PC-9 (cell line): Measurements from ENCODE around the gene PCGF2.

Experiments
- EZH2 ChIP-seq: fragments of 200-600 bp; sonication (generic); IDR thresholded peaks from 2 replicates; pipeline ENCODE4 v1.8.0; 2017; ENCODE audit warnings: antibody characterized with exemption, low read depth
- TF ChIP-seq, protein P1 (sequence below): fragments of 200-600 bp; sonication (generic); conservative IDR thresholded peaks from 2 replicates; pipeline ENCODE4 v1.6.1; 2017; ENCODE audit warnings: mixed run types, antibody characterized with exemption, mild to moderate bottlenecking, moderate library complexity

GRCh38 chr17:38698760-38699159 lies 49.4 kb downstream of the PCGF2 start:
- TF ChIP-seq, protein P1, sequence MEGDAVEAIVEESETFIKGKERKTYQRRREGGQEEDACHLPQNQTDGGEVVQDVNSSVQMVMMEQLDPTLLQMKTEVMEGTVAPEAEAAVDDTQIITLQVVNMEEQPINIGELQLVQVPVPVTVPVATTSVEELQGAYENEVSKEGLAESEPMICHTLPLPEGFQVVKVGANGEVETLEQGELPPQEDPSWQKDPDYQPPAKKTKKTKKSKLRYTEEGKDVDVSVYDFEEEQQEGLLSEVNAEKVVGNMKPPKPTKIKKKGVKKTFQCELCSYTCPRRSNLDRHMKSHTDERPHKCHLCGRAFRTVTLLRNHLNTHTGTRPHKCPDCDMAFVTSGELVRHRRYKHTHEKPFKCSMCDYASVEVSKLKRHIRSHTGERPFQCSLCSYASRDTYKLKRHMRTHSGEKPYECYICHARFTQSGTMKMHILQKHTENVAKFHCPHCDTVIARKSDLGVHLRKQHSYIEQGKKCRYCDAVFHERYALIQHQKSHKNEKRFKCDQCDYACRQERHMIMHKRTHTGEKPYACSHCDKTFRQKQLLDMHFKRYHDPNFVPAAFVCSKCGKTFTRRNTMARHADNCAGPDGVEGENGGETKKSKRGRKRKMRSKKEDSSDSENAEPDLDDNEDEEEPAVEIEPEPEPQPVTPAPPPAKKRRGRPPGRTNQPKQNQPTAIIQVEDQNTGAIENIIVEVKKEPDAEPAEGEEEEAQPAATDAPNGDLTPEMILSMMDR = no peak
- no peak for TF ChIP-seq EZH2
